ENCODE results near the gene GJA3. TPM values are rescaled to one million over a fixed set of nuclear protein-coding genes. Genes with fewer than 3 reads are reported as not detected.
A peak's percentile ranks its signal among the peaks of the same experiment; 100 is the strongest.

The GJA3 gene
- total and polyA plus RNA-seq, 4 donors, result 0.02 to 0.05 TPM; not detected in 2

DNA sequence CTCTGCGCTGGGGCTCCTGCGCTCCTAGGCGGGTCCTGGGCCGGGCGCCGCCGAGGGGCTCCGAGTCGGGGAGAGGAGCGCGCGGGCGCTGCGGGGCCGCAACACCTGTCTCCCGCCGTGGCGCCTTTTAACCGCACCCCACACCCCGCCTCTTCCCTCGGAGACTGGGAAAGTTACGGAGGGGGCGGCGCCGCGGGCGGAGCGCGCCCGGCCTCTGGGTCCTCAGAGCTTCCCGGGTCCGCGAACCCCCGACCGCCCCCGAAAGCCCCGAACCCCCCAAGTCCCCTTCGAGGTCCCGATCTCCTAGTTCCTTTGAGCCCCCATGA lies 31.9 kb upstream of the GJA3 start, which contains the start of gene GJB2:
Gene GJB2, minus strand, starts transcription at position 103 of the 326 bp plus-strand sequence. CDS start 3,357 bp downstream, outside the sequence.
- TF ChIP-seq HNF4G (IDR thresholded peaks at IDR 0.05) (no peak), YY1 (IDR thresholded peaks at IDR 0.05) (no peak), REST (IDR thresholded peaks at IDR 0.05) (no peak), ZBTB33 (IDR thresholded peaks at IDR 0.05) (no peak), NR2F2 (IDR thresholded peaks at IDR 0.05) (no peak), ATF3 (IDR thresholded peaks at IDR 0.05) (no peak), RXRA (IDR thresholded peaks at IDR 0.05) (no peak), GABPA (IDR thresholded peaks at IDR 0.05 in 1 of 2, conservative IDR thresholded peaks at IDR 0.05 in 1 of 2) (no peak), CTCF (IDR thresholded peaks at IDR 0.05; ENCODE audit: low read depth, low read length, missing input control) (no peak)
- Histone ChIP-seq H3K4me1 (ENCODE audit: control insufficient read depth in 4 of 4, insufficient read depth in 4 of 4, low read length in 3 of 4) (peaks cover 13 to 55% (median 39%) of the 10 kb centered on the region in 4 donors), H3K9ac (ENCODE audit: low read depth in 1 of 2, low read length in 2 of 2) (peak within 1 kb of the TSS in 1 of 2 donors; percentile 41), H3K4me3 (ENCODE audit: low read depth in 1 of 3, low read length in 3 of 3) (peak within 1 kb of the TSS; percentile 64 to 85 (median 83)), H3K27ac (ENCODE audit: low read depth in 1 of 2, low read length in 2 of 2) (peak within 1 kb of the TSS; percentile 56 to 81), H3K36me3 (ENCODE audit: control insufficient read depth in 4 of 4, insufficient read depth in 3 of 4, low read depth in 1 of 4, low read length in 3 of 4) (peaks cover 0 to 6% (median 3%) of the 10 kb centered on the region in 4 donors), H3K9me3 (ENCODE audit: control insufficient read depth in 4 of 4, low read length in 3 of 4) (no peaks in the 10 kb centered on the region), H3K27me3 (ENCODE audit: control insufficient read depth in 4 of 4, insufficient read depth in 4 of 4, low read length in 3 of 4) (no peaks in the 10 kb centered on the region)
- 1% methylated on average over 39 of the region's 39 CpGs for WGBS
- DNase-seq (ENCODE audit: low spot score), result no peak

DNA sequence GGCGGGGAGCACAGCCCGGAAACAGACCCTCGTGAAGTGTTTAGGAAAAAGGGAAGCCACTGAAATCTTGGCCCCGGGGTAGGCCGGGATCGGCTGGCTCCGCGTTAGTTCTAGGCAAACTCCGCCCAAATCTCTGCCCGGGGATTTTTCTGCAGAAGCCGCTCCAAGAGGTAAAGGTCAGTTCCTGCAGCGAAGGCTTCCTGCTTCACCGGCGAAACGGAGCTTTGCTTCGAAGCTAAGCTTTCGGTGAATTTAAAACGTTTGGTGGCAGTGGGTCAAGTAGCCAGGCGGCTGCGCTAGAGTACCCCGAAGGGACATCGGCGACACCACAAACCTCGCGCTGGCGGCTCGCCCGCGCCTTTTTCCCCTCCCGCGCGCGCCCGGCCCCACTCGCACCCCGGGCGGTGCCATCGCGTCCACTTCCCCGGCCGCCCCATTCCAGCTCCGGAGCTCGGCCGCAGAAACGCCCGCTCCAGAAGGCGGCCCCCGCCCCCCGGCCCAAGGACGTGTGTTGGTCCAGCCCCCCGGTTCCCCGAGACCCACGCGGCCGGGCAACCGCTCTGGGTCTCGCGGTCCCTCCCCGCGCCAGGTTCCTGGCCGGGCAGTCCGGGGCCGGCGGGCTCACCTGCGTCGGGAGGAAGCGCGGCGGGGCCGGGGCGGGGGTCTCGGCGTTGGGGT lies 31.4 kb upstream of the GJA3 start:
- Histone ChIP-seq H3K27me3 (ENCODE audit: control insufficient read depth in 4 of 4, insufficient read depth in 4 of 4, low read length in 3 of 4) (no peaks in the 10 kb centered on the region), H3K27ac (ENCODE audit: low read depth in 1 of 2, low read length in 2 of 2) (peak overlapping the region; percentile 56 to 81), H3K9ac (ENCODE audit: low read depth in 1 of 2, low read length in 2 of 2) (peak overlapping the region in 1 of 2 donors; percentile 41), H3K4me1 (ENCODE audit: control insufficient read depth in 4 of 4, insufficient read depth in 4 of 4, low read length in 3 of 4) (peaks cover 11 to 51% (median 35%) of the 10 kb centered on the region in 4 donors), H3K9me3 (ENCODE audit: control insufficient read depth in 4 of 4, low read length in 3 of 4) (no peaks in the 10 kb centered on the region), H3K36me3 (ENCODE audit: control insufficient read depth in 4 of 4, insufficient read depth in 3 of 4, low read depth in 1 of 4, low read length in 3 of 4) (peaks cover 0 to 6% (median 3%) of the 10 kb centered on the region in 4 donors), H3K4me3 (ENCODE audit: low read depth in 1 of 3, low read length in 3 of 3) (peak overlapping the region; percentile 64 to 85 (median 83))
- no peak for DNase-seq (ENCODE audit: low spot score)
- WGBS, result under 1% methylated on average over 73 of the region's 73 CpGs
- TF ChIP-seq YY1 (IDR thresholded peaks at IDR 0.05) (peak; percentile 30), ZBTB33 (IDR thresholded peaks at IDR 0.05) (no peak), HNF4A (conservative IDR thresholded peaks at IDR 0.05) (peak; percentile 20 to 52), EGR1 (IDR thresholded peaks at IDR 0.05; ENCODE audit: low read depth in 2 of 2) (no peak), TAF1 (conservative IDR thresholded peaks at IDR 0.05) (peak; percentile 42), REST (IDR thresholded peaks at IDR 0.05) (no peak), SP1 (IDR thresholded peaks at IDR 0.05) (peak; percentile 62), FOXA2 (IDR thresholded peaks at IDR 0.05) (no peak), RXRA (IDR thresholded peaks at IDR 0.05) (peak in 1 of 2 donors; percentile 8)
